ENCODE data around the gene SYT1.

Gene SYT1

GRCh38 chr12:79381248-79382208 is 517.0 kb downstream of the SYT1 start:
- Histone ChIP-seq H3K36me3 (ENCODE audit: control insufficient read depth in 2 of 2, insufficient read depth in 1 of 2, low read length in 2 of 2) (no peaks in the 10 kb centered on the region), H3K4me1 (ENCODE audit: control insufficient read depth, insufficient read depth, low read length) (peaks cover 2% of the 10 kb centered on the region; the same call in 1 of the 2 replicates), H3K27ac (ENCODE audit: extremely low read depth, low read depth, low read length) (no peak overlapping the region), H3K9me3 (ENCODE audit: control insufficient read depth, insufficient read depth, low read depth, low read length) (no peaks in the 10 kb centered on the region), H3K4me3 (ENCODE audit: low read depth, low read length) (no peak overlapping the region)
- TF ChIP-seq ZNF274 (IDR thresholded peaks at IDR 0.05; ENCODE audit: low read length), result no peak
- no peak for TF ChIP-seq ZNF274 (tag by site-specific recombination; IDR thresholded peaks at IDR 0.05; ENCODE audit: borderline replicate concordance)
- TF ChIP-seq SCRT1 (tag by site-specific recombination; IDR thresholded peaks at IDR 0.05; ENCODE audit: borderline replicate concordance), result no peak
- TF ChIP-seq ZNF112 (tag by site-specific recombination; IDR thresholded peaks at IDR 0.05), result no peak
- TF ChIP-seq KLF17 (tag by site-specific recombination; IDR thresholded peaks at IDR 0.05), result no peak
- no peak for TF ChIP-seq ZNF2 (tag by site-specific recombination; IDR thresholded peaks at IDR 0.05)
- TF ChIP-seq ZNF362 (tag by site-specific recombination; IDR thresholded peaks at IDR 0.05), result no peak
- TF ChIP-seq HOXC10 (CRISPR knock-in tag; IDR thresholded peaks at IDR 0.05), result no peak
- no peak for TF ChIP-seq SP3 (tag by site-specific recombination; IDR thresholded peaks at IDR 0.05)
- no peak for TF ChIP-seq TSHZ1 (tag by site-specific recombination; IDR thresholded peaks at IDR 0.05; ENCODE audit: borderline replicate concordance)
- no peak for TF ChIP-seq ZNF677 (tag by site-specific recombination; IDR thresholded peaks at IDR 0.05)
- no peak for TF ChIP-seq ZNF292 (tag by site-specific recombination; IDR thresholded peaks at IDR 0.05; ENCODE audit: borderline replicate concordance, low read depth)
- TF ChIP-seq ZBTB44 (tag by site-specific recombination; IDR thresholded peaks at IDR 0.05), result no peak
- no peak for TF ChIP-seq HOXD13 (CRISPR knock-in tag; IDR thresholded peaks at IDR 0.05; ENCODE audit: borderline replicate concordance)
- TF ChIP-seq ZNF624 (tag by site-specific recombination; IDR thresholded peaks at IDR 0.05), result no peak
- TF ChIP-seq ZNF645 (tag by site-specific recombination; IDR thresholded peaks at IDR 0.05), result no peak
- TF ChIP-seq GLIS1 (tag by site-specific recombination; IDR thresholded peaks at IDR 0.05), result no peak
- no peak for TF ChIP-seq RBAK (tag by site-specific recombination; IDR thresholded peaks at IDR 0.05)
- no peak for TF ChIP-seq REPIN1 (tag by site-specific recombination; IDR thresholded peaks at IDR 0.05; ENCODE audit: low read depth)
- ChIA-PET POLR2A (no interaction called here), CTCF (interaction anchor here (0.5 kb wide), 1 partner anchor 819 kb away, joined by 3 read pairs; no protein-coding TSS in a partner anchor)

Measured in HEK293 (cell line).